HCT116 (cell line): ENCODE data around the gene THRA.

ENCODE experiments used
- ELF1 ChIP-seq: IDR thresholded peaks from 2 replicates; pipeline ENCODE4 v1.6.1; 2012; ENCODE audit warnings: low read depth, borderline replicate concordance
- EZH2 ChIP-seq: fragments of 200-600 bp; sonication (generic); IDR thresholded peaks from 2 replicates; pipeline ENCODE4 v1.6.1; 2017; ENCODE audit warnings: antibody characterized with exemption, mixed run types
- EZH2phosphoT487 ChIP-seq: fragments of 200-600 bp; IDR thresholded peaks from 2 replicates; pipeline ENCODE4 v1.6.1; 2018; ENCODE audit warnings: antibody characterized with exemption, borderline replicate concordance
- POLR2A ChIP-seq: IDR thresholded peaks from 2 replicates; pipeline ENCODE4 v1.7.0; 2011; ENCODE audit warnings: borderline replicate concordance; ENCODE audit not compliant: insufficient read depth, insufficient read length; ENCODE audit errors: extremely low read depth
- POLR2AphosphoS5 ChIP-seq: IDR thresholded peaks from 2 replicates; pipeline ENCODE4 v1.6.1; 2011; ENCODE audit warnings: mild to moderate bottlenecking, low read depth, low read length, moderate library complexity
- RAD21 ChIP-seq: IDR thresholded peaks from 2 replicates; pipeline ENCODE4 v1.6.1; 2012; ENCODE audit warnings: low read depth, mild to moderate bottlenecking
- REST ChIP-seq: IDR thresholded peaks from 2 replicates; pipeline ENCODE4 v1.6.1; 2012; ENCODE audit warnings: low read depth
- SIN3A ChIP-seq: IDR thresholded peaks from 2 replicates; pipeline ENCODE4 v1.6.1; 2012; ENCODE audit warnings: low read depth
- YY1 ChIP-seq: IDR thresholded peaks from 2 replicates; pipeline ENCODE4 v1.6.1; 2011; ENCODE audit warnings: low read length, low read depth, moderate library complexity, mild to moderate bottlenecking; ENCODE audit not compliant: insufficient replicate concordance; ENCODE audit errors: extremely low read depth
- TF ChIP-seq, protein P1 (sequence below), 3 experiments: fragments of 200-600 bp in 1 of 3; sonication (generic) in 1 of 3; IDR thresholded peaks in 2 of 3; conservative IDR thresholded peaks in 1 of 3; 2 replicates each; pipeline ENCODE4 v1.5.1; 2012 to 2017; ENCODE audit warnings: low read depth in 2 of 3, low read length in 2 of 3, antibody characterized with exemption in 1 of 3, borderline replicate concordance in 1 of 3, control low read depth in 1 of 3, mild to moderate bottlenecking in 1 of 3, mixed read lengths in 1 of 3, mixed run types in 1 of 3, moderate library complexity in 1 of 3; ENCODE audit not compliant: insufficient read depth in 1 of 3
- TF ChIP-seq, protein P2 (sequence below): IDR thresholded peaks from 2 replicates; pipeline ENCODE4 v1.6.1; 2012

GRCh38 chr17:40112718-40113109 is 49.9 kb downstream of the THRA start:
- TF ChIP-seq, protein P1, sequence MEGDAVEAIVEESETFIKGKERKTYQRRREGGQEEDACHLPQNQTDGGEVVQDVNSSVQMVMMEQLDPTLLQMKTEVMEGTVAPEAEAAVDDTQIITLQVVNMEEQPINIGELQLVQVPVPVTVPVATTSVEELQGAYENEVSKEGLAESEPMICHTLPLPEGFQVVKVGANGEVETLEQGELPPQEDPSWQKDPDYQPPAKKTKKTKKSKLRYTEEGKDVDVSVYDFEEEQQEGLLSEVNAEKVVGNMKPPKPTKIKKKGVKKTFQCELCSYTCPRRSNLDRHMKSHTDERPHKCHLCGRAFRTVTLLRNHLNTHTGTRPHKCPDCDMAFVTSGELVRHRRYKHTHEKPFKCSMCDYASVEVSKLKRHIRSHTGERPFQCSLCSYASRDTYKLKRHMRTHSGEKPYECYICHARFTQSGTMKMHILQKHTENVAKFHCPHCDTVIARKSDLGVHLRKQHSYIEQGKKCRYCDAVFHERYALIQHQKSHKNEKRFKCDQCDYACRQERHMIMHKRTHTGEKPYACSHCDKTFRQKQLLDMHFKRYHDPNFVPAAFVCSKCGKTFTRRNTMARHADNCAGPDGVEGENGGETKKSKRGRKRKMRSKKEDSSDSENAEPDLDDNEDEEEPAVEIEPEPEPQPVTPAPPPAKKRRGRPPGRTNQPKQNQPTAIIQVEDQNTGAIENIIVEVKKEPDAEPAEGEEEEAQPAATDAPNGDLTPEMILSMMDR (IDR thresholded peaks at IDR 0.05 in 2 of 3, conservative IDR thresholded peaks at IDR 0.05 in 1 of 3; ENCODE audit: borderline replicate concordance in 1 of 3, insufficient read depth in 1 of 3, low read depth in 2 of 3, low read length in 2 of 3): no peak
- TF ChIP-seq SIN3A: no peak
- TF ChIP-seq POLR2AphosphoS5: no peak
- no peak for TF ChIP-seq POLR2A
- TF ChIP-seq EZH2: no peak
- TF ChIP-seq RAD21: no peak
- TF ChIP-seq, protein P2, sequence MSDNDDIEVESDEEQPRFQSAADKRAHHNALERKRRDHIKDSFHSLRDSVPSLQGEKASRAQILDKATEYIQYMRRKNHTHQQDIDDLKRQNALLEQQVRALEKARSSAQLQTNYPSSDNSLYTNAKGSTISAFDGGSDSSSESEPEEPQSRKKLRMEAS: no peak
- TF ChIP-seq REST: no peak
- no peak for TF ChIP-seq ELF1
- TF ChIP-seq YY1: no peak
- TF ChIP-seq EZH2phosphoT487: no peak
